ENCODE measurements around the gene FIGN. TPM values are rescaled to one million over a fixed set of nuclear protein-coding genes. Genes with fewer than 3 reads are reported as not detected.

FIGN gene
- total and polyA plus RNA-seq, 9 of the 15 experiments (the other 6 are each of a cell fraction or from before 2014, with no cell fraction given): 0.02 TPM; not detected in 8

GRCh38 chr2:163613266-163613731 lies 122.5 kb downstream of the FIGN start:
- FAIRE-seq (no peak), DNase-seq (ENCODE audit: extremely low read depth in 1 of 4, low spot score in 3 of 4) (no peak), ATAC-seq (no peak)
- no peak for TF ChIP-seq BRD9 (IDR thresholded peaks at IDR 0.05; ENCODE audit: low read depth, partially characterized antibody)
- no peak for TF ChIP-seq SLC30A9 (CRISPR knock-in tag; IDR thresholded peaks at IDR 0.05)
- no peak for TF ChIP-seq SREBF2 (CRISPR knock-in tag; IDR thresholded peaks at IDR 0.05)
- TF ChIP-seq ZNF785 (CRISPR knock-in tag; IDR thresholded peaks at IDR 0.05): no peak
- H2AFZ ChIP-seq (ENCODE audit: low read depth, low read length): no peak overlapping the region
- H3K27me3 ChIP-seq (ENCODE audit: control insufficient read depth in 2 of 2, insufficient read depth in 2 of 2, low read length in 2 of 2): no peaks in the 10 kb centered on the region
- in situ Hi-C loops (cut with MboI) (no loop called here), intact Hi-C loops (cut with micrococcal nuclease) (no loop called here)
- H3K4me1 ChIP-seq (replicated peaks in 1 of 2; ENCODE audit: control insufficient read depth in 2 of 2, insufficient read depth in 2 of 2, low read length in 2 of 2): no peaks in the 10 kb centered on the region
- CTCF ChIA-PET (ENCODE audit: low intra/inter-chr PET ratio): no interaction called here
- H3K4me2 ChIP-seq (ENCODE audit: insufficient read depth, low read length): no peak overlapping the region
- no peaks in the 10 kb centered on the region for H3K9me1 ChIP-seq (ENCODE audit: control insufficient read depth, insufficient read depth, low read length)
- H3K27ac ChIP-seq (ENCODE audit: extremely low read depth, low read depth, low read length): no peak overlapping the region
- no peak overlapping the region for H3K4me3 ChIP-seq
- POLR2A ChIA-PET: no interaction called here
- no peaks in the 10 kb centered on the region for H4K20me1 ChIP-seq (replicated peaks; ENCODE audit: control insufficient read depth, insufficient read depth, low read length)
- 2% methylated on average over 3 of the region's 3 CpGs for WGBS (ENCODE audit: insufficient coverage, low coverage, missing lambda C conversion rate)
- no peaks in the 10 kb centered on the region for H3K79me2 ChIP-seq (ENCODE audit: control insufficient read depth, insufficient read depth, low read length)
- no peaks in the 10 kb centered on the region for H3K36me3 ChIP-seq (ENCODE audit: control insufficient read depth, insufficient read depth, low read length)
- H3K9me3 ChIP-seq (replicated peaks; ENCODE audit: control insufficient read depth, insufficient read depth, low read depth, low read length): no peaks in the 10 kb centered on the region; the same call in 1 of the 2 replicates
- H3K9ac ChIP-seq (ENCODE audit: insufficient read depth in 1 of 2, low read depth in 2 of 2, low read length in 2 of 2): no peak overlapping the region
- no TSS peak for BruUV-seq (replicated peaks)

- BruUV-seq (replicated peaks): no TSS peak
- ChIA-PET POLR2A (no interaction called here), CTCF (ENCODE audit: low intra/inter-chr PET ratio) (no interaction called here)
- Histone ChIP-seq H2AFZ (ENCODE audit: low read depth, low read length) (no peak overlapping the region), H3K36me3 (ENCODE audit: control insufficient read depth, insufficient read depth, low read length) (no peaks in the 10 kb centered on the region), H3K27me3 (ENCODE audit: control insufficient read depth in 2 of 2, insufficient read depth in 2 of 2, low read length in 2 of 2) (no peaks in the 10 kb centered on the region), H3K9me3 (replicated peaks; ENCODE audit: control insufficient read depth, insufficient read depth, low read depth, low read length) (no peaks in the 10 kb centered on the region), H3K4me2 (ENCODE audit: insufficient read depth, low read length) (no peak overlapping the region), H3K4me1 (replicated peaks in 1 of 2; ENCODE audit: control insufficient read depth in 2 of 2, insufficient read depth in 2 of 2, low read length in 2 of 2) (no peaks in the 10 kb centered on the region), H3K27ac (ENCODE audit: extremely low read depth, low read depth, low read length) (no peak overlapping the region), H3K79me2 (ENCODE audit: control insufficient read depth, insufficient read depth, low read length) (no peaks in the 10 kb centered on the region), H4K20me1 (replicated peaks; ENCODE audit: control insufficient read depth, insufficient read depth, low read length) (no peaks in the 10 kb centered on the region), H3K9me1 (ENCODE audit: control insufficient read depth, insufficient read depth, low read length) (no peaks in the 10 kb centered on the region), H3K4me3 (no peak overlapping the region), H3K9ac (ENCODE audit: insufficient read depth in 1 of 2, low read depth in 2 of 2, low read length in 2 of 2) (no peak overlapping the region)
- in situ Hi-C loops (cut with MboI): no loop called here
- WGBS (ENCODE audit: insufficient coverage, low coverage, missing lambda C conversion rate): 2% methylated on average over 9 of the region's 9 CpGs
- intact Hi-C loops (cut with micrococcal nuclease): no loop called here
- DNase-seq (ENCODE audit: extremely low read depth in 1 of 4, low spot score in 3 of 4) (no peak), ATAC-seq (no peak), FAIRE-seq (no peak)
- TF ChIP-seq IRF2 (CRISPR knock-in tag; IDR thresholded peaks at IDR 0.05) (no peak), PCBP2 (IDR thresholded peaks at IDR 0.05; ENCODE audit: low read depth, low read length, poor library complexity, severe bottlenecking) (no peak), ZNF23 (CRISPR knock-in tag; IDR thresholded peaks at IDR 0.05) (no peak), SMAD2 (IDR thresholded peaks at IDR 0.05; ENCODE audit: low read depth, low read length) (no peak), SIRT6 (IDR thresholded peaks at IDR 0.05; ENCODE audit: low read depth, low read length) (no peak), ZNF274 (IDR thresholded peaks at IDR 0.05; ENCODE audit: borderline replicate concordance, low read depth, low read length) (no peak), ZNF134 (CRISPR knock-in tag; conservative IDR thresholded peaks at IDR 0.05) (no peak), CCAR2 (IDR thresholded peaks at IDR 0.05; ENCODE audit: low read depth, low read length) (no peak), HDAC2 (IDR thresholded peaks at IDR 0.05) (no peak), NBN (IDR thresholded peaks at IDR 0.05; ENCODE audit: low read depth) (no peak), ZNF184 (CRISPR knock-in tag; IDR thresholded peaks at IDR 0.05) (no peak), DPF2 (IDR thresholded peaks at IDR 0.05) (no peak), ATF4 (CRISPR knock-in tag; IDR thresholded peaks at IDR 0.05) (no peak), HEY1 (CRISPR knock-in tag; IDR thresholded peaks at IDR 0.05; ENCODE audit: borderline replicate concordance) (no peak), ATF7 (IDR thresholded peaks at IDR 0.05) (no peak), BHLHE40 (IDR thresholded peaks at IDR 0.05; ENCODE audit: low read length) (no peak), MTA2 (IDR thresholded peaks at IDR 0.05; ENCODE audit: low read depth) (no peak)
Measured at GRCh38 chr2:163612332-163612731, 123.5 kb downstream of the FIGN start.

All from K562 (cell line).